GM19395 (cell line): ENCODE data around the gene PRKCE.

Source experiments
- ATAC-seq: cut with Tn5 transposase; IDR thresholded peaks from one replicate; pipeline ENCODE4 v1.9.1; 2021; ENCODE audit warnings: mild to moderate bottlenecking, moderate library complexity; ENCODE audit not compliant: unreplicated experiment

Gene PRKCE

GRCh38 chr2:46023165-46023854, 371.8 kb downstream of the PRKCE start:
- no peak for ATAC-seq

GRCh38 chr2:46024146-46024779, 372.8 kb downstream of the PRKCE start:
- ATAC-seq = no peak

GRCh38 chr2:46025081-46025480, 373.6 kb downstream of the PRKCE start:
- ATAC-seq = no peak

DNA sequence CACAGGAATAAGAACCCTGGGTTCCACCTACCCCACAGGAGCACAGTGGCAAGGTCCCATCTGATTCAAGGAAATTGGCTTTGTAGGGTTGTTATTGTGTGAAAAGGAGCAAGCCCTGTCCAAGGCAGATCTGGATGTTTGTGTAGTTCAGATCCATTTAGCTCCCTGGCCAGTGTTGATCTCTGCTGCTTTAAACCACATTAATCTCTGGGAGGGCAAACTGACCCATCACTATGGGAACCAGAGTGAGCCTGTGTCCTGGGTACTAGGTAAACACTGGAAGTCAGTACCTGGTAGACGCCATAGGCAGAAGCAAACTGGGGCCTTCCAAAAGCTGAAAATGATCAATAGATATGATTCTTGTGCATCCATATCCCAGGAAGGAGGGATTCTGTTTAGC, 374.2 kb downstream of the PRKCE start:
- ATAC-seq = no peak

- no peak for ATAC-seq
Measured at GRCh38 chr2:46026431-46026830, 375.0 kb downstream of the PRKCE start.

- ATAC-seq = no peak
Measured at GRCh38 chr2:46029332-46029811, 377.9 kb downstream of the PRKCE start.

- no peak for ATAC-seq
Measured at GRCh38 chr2:46030330-46030729, 378.9 kb downstream of the PRKCE start.

- no peak for ATAC-seq
Measured at GRCh38 chr2:46032161-46032813, 380.8 kb downstream of the PRKCE start.

DNA sequence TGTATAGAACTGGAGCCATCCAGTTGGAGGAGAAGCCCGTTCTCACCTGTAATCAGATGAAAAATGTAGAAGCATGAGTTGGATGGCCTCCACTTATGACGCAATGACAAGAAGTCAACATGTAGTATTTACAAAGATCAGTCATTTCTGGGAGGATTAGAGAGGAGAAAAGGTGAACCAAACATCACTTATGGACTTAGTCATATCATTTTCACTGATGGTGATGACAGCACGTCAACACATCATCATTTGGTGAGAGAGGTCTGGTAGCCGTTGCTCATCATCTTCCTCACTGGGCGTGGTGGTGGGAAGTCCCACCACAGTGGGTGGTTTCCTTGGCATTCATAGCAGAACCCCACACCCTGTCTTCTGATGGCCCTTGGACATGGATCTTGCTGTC, 381.5 kb downstream of the PRKCE start:
- ATAC-seq = no peak

DNA sequence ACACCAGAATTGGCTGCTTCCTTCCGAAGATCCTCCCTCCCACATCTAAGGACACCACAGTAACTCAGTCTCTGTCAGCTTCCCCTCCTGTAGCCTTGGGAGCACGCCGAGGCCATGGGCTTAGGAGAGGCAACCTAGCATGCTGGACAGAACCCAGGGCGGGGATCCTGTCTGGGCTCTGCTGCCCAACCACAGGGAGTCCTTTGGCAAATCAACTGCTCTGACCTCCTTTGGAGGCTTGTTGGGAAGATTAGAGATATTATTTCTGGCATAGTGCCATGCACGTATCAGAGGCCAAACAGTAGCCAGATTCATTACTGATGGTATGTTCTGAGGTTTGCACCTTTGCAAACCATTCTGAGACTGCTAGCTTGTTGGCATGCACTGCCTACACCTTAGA, 383.1 kb downstream of the PRKCE start:
- ATAC-seq = no peak

GRCh38 chr2:46036929-46037328, 385.5 kb downstream of the PRKCE start:
- ATAC-seq = no peak

DNA sequence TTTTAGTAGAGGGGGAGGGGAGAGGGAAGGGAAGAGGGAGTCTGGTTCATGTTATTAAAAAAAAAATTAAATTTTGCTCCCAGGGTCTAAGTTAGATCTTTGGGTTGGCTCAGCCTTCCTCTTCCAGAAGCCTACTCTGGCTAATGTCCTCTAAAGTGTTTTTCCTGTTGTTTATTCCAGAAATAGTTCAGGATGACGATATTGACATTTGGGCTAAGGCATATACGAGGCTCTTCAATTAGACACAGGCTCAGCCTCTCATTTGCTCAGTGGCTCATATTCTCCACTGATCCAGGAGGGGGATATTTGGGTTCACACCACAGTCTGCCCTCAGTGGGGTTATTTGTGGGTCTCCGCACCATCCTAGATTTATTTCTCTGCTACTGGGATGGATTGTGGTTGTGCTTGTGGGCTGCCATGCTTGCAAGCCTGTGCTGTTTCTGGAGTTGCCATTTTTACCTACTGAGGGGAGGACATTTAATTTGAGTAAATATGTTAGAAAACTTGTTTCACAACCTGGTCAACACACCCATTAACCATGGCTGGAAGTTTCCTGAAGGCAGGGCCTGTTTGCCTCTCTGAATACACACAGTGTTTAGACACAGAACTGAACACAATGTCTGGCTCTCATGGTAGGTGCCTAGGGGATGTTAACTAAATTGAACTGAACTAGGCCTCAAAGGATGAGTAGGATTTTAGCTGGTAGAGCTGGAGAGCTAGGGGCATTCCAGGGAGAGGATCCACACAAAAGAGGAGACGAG, 388.2 kb downstream of the PRKCE start:
- no peak for ATAC-seq

DNA sequence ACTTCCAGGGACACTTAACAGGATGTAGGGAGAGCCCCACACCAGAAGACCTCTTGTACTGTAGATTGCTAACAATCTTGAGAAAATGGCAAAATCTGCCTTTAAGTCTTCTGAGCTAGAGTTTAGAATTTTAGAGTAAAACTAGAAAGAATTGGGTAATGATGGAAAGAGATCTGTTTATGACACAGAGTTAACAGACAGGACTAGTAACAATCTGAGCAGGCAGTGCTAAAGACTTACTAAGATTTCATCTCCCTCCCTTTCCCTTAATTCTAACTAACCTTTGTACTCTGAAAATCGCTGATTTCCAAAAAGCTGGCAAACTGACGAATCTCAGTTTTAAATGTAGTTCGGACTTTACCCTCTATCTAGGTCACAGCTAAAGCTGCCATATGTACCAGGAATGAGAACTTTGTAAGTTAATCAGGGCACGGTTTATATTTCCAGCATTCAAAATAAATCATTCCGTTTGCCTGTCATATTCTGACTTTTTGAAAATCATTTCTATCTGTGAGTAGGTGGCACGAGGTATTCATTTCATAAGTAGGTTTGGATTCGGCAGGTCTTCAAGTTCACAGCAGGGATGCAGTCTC, 389.2 kb downstream of the PRKCE start:
- no peak for ATAC-seq

GRCh38 chr2:46041434-46041833, 390.0 kb downstream of the PRKCE start:
- ATAC-seq = no peak

DNA sequence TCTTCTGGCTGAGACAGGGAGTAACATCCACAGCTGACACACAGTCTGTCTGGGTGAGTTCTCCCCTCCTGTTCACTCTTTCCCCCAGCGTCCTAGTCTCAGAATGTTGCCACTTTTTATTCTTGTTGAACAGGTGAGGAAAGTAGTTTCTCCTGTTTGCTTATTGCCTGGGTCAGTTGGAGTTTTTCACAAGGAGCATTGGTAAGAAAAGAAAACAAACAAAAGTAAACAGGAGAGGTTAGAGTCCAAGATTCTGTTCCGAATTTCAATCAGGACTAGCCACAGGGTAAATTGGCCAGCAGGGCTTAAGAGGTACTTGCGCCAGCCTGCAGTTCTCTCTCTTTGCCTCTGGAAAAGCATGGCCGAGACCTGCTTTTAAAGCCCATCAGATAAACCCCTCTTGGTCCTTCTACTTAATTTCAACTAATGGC, 390.7 kb downstream of the PRKCE start:
- ATAC-seq = no peak

DNA sequence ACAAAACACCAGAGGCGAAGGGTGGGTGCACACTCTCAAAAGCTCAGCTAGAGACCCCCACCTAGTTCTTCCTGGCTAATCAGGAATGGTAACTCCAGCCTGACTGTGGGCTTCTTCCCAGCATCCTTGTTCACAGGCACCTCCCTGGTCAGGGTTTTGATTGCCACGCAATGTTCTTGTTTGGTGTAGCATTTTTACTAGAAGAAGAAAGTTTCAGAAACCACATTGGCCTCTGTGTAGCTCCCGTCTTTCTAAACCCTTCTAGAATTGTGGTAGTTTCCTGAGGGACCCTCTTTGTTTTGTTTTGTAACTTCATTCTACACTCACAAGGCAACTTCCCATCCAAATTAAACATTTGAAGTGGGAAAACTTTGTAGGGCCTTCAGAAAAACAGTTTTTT, 391.2 kb downstream of the PRKCE start:
- no peak for ATAC-seq

DNA sequence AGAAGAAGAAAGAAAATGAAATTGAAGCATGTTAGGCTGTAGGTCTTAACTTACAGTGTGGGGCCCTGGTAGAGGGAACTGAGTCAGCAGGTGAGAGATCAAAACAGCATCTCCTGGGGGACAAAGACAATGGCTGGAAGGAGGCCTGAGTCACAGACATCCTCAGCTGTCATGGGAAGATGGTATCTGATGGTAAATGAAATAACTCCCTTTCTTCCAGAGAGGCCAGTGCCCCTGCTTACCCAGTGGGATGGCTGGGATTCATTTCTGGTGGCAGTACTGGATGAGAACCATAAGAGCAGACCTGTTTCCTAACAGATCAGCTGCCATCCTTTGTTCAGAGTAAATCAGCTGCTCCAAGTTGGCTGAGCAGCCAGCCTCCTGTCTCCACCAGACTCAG, 394.4 kb downstream of the PRKCE start:
- no peak for ATAC-seq

- ATAC-seq = no peak
Measured at GRCh38 chr2:46047290-46047689, 395.8 kb downstream of the PRKCE start.

DNA sequence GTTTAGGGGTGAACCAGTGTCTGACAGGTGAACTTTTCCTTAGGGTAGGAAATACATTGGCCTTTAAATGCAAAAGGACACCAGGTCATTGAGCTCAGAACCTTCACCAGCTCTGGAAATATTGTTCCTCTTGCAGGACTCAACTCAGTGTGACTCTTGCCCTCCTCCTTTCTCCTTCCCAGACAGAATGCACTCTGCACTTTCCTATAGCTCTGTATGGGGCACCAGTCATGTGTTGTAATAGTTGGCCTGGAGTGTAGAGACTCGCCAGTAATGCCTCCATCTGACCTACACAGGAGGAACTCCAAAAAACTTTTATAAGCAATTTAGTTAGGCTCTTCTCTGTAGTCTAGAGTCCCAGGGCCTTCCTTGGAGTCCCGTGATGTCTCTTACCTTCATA, 397.2 kb downstream of the PRKCE start:
- no peak for ATAC-seq

DNA sequence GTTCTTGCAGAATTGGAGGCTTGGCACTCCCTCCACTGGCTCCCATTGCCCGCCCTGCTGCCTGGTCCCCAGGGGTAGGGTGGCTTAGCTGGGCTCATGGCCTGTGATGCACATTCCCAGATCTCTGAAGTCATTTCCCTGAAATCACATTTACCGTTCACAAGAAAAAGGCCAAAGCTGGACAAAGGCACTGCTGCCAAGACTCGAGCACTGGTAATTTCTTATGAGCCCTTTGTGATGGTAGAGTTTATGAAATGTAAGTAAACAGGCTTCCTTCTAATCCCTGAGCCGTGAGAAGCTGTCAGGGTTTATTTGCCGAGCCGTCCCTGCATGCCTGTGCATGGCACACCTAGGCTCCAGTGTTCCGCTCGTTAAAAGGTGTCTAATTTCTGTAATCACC, 398.6 kb downstream of the PRKCE start:
- no peak for ATAC-seq

DNA sequence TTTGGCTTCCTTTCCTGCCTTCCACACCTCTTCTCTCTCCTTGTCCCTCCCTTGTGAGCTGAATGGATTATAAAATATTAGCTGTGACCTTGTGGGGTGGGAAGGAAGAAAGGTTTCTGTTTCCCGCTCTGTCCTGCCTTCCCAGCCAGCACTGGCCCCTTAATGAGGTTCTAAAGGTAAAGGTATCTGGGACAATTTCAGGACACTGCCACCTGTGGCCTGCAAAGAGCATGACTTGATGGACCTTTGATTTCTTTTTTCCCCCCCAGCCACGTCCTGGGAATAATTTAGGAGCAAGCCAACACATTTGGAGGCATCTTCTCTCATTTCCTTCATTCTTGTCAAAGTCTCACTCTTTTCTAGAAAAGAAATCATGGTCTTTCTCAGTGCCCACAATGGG, 399.0 kb downstream of the PRKCE start:
- no peak for ATAC-seq
